HUDEP-2 (cell line): ENCODE data around the gene ARAP3.
A peak's percentile ranks its signal among the peaks of the same experiment; 100 is the strongest.

Source experiments
- DNase-seq, 76 experiments: peaks; one replicate each; lab custom pipeline; 2025; ENCODE audit not compliant: unreplicated experiment in 76 of 76; lab: John Stamatoyannopoulos, UW

ARAP3 gene

DNA sequence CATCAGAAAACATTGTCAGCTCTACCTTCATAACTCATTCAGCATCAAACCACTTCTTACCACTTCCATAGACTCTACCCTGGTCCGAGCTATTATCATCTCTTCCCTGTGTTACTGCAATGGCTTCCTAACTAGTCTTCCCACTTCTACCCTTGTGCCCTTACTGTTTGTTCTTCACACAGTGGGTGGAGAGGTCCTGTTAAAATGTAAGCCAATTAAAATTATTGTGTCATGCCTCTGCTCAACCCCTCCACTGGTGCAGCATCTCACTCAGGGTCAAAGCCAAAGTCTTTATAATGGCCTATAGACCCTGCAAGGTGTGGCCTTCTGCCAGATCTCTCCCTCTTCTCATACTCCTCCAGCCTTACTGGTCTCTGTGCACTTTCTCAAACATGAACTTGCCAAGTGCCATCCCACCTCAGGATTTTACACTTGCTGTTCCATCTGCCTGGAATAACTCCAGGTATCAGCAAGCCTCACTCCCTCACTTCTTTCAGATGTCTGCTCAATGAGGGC is 22.8 kb upstream of the ARAP3 start:
- no peak for DNase-seq

DNA sequence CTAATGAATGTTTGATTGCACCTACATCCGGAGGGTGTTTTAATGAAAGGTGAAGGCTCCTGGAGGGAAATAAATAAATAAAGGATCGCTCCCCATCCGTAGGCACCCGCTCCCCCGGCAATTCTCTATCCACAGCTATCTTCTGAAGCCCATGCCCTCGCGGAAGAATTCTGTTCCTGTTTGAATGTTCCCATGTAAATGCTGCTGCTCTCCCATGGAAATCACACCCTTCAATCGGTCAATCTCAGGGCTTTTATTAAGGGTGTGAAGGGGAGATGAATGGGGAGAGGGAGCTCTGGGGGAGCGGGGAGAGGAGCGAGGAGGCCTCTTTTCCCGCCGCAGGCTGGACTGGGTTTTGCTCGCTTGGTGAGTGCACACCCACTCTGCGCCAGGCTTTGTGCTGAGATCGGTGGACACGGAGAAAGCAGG is 21.1 kb upstream of the ARAP3 start:
- DNase-seq, result no peak

DNA sequence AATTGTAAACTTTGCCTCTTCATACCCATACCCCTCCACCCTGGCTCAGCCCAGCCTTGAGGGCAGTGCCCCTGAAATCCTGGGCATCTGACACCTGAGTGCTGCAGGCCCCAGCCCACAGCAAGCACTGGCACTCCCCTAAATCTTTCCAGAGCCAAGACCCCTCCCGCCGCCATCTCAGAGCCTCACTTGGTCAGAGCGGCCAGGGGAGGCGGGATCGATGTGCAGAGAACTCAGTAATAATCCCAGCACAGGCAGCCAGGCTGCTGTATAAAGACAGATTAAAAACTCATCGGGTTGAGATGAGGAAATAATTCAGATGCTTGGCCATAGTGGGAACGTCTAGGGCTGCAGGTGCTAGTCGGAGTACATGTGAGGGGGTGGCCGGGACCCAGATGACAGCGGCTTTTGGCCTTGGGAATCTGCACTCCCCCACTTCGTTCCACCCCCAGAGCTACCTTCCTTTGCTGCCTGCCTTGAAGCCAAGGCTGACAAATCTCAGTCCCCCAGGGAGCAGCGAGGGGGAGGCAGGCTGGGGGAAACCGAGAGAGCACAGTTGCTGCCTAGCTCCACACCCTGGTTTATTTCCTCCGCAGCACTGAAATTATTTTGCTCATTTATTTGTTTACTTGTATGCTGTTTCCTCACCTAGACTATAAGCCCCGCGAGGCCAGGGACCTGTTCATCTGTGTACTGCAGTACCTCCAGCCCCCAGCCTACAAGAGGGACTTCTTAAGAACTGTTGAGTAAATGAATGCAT is 19.5 kb upstream of the ARAP3 start:
- DNase-seq, result no peak

DNA sequence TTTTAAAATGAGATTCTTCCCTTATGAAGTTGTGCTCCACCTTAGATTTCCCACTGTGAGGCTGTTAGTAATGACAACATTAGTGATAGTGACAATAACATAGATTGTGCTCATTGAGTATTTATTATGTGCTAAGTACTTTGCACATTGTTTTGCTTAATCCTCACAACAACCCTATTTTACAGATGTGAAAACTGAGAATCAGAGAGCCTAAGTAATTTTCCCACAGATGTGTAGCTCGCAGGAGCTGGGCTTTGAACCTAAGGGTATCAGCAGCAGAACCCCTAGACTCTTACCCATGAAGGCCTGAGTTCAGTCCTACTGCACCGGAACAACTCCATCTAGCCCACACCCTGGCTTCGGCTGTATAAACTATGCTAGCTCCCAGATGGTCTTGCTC is 15.6 kb upstream of the ARAP3 start:
- DNase-seq, result no peak

DNA sequence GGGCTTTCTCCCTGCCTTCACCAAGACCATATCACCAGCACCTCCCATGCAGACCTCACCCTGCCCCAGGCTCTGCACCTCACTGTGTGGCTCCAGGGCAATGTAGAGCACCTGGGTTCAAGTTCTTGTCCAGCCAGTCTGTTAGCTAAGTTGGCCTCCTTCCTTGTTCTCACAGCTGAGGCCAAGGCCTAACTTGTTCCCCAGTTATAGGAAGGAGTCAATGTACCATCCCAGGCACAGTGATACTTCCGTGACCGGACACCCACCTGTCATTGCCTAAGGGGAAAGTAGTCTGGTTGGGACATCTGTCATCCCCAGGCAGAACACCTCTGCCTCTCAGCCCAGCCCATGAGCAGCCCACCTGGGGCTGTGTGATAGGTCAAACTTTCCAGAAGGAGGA is 14.4 kb upstream of the ARAP3 start:
- no peak for DNase-seq

DNA sequence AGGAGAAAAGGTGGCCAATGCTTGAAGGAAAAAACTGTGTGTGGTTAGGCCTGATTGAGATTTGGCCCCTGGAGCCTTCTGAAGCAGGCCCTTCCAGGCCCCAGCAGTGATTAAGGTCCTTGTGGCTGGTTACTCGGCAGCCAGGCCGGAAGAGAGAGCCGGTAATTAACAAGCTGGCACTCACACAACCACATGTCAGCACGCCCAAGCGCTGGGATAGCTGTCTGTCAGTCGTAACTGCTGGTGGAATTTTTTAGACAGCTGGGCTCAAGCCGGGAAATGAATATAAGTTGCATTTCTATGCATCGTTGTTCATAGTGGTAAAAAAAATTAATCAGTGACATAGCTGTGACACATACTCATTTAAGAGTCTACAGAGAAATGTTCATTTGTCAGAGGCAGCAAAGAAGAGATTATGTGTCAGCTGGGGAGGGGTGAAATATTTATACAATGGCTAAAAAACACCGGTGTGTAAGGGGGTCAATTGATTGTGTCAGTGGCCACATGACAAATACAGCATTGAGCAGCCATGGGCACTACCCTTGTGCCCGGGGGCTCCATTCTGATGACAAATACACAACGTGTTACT is 13.7 kb upstream of the ARAP3 start:
- DNase-seq, result no peak

DNA sequence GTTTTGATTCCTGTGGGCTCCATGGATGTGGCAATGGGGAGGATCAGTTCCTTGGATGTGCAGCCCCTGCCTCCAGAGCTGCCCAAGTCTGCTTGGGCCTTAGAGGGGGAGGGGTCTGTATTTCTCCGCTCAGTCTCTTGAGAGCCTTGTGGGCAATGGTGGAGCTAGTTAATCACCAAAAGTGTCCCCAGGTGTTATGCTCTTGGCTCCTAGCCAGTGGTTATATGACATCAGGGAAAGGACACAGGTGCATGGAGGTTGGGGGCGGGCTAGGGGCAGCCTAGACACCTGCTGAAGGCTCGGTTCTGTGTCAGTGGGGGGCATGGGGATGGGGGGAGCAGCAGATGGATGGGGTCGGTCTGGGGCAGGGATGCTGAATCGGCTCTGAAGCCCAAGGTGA is 12.4 kb upstream of the ARAP3 start:
- no peak for DNase-seq

DNA sequence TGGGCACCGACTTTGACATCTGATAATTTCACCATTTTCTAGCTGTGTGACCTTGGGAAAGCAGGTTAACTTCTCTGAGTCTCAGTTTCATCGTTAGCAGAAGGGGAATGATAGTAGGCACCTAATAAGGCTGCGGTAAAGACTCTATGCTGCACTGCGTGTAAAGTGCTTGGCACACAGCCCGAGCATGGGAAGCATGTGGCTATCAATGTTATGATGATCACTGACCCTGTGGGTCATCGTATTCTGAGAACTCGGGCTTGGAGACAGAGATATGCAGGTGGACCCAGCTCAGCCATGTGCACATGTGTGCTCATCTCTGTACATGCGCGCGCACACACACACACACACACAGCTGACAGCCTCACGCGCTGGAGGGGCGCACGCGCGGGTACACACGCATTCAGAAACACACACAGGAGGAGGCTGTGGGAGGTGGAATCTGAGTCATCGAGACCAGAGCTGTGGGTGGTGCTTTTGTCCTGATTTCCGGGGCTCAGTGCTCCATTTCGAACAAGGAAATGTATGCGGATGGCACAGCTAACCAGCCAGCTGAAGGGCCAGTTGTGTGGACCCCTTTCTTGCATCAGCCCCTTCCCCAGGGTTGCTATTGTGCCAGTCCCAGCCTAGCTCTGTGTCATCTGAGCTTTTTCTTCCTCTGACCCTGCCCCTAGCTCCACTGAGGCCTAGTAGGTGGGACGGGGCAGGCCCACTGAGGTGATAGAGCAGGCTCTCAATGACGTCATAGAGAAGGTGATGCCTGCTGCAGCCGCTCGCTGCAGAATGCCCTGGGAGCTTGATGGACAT is 11.1 kb upstream of the ARAP3 start:
- peak in 2 of 76 experiments; percentile 21 to 27 for DNase-seq

DNA sequence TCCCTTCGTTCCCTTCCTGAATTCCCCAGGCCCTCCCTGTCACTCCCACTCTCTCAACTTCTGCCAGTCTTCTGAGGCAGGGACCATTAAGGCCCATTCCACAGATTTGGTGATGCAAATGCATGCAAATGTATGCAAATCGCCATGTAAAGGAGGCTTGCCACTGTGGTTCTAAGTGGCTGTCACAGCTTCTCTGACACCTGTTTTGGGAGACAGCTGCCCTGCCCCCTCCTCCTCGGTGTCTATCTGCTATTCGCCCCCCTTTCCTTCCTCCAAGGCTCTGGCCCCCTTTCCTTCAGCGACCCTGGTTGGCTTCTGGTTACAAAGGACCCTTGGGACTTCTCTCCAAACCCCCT is 10.5 kb upstream of the ARAP3 start:
- DNase-seq, result no peak

DNA sequence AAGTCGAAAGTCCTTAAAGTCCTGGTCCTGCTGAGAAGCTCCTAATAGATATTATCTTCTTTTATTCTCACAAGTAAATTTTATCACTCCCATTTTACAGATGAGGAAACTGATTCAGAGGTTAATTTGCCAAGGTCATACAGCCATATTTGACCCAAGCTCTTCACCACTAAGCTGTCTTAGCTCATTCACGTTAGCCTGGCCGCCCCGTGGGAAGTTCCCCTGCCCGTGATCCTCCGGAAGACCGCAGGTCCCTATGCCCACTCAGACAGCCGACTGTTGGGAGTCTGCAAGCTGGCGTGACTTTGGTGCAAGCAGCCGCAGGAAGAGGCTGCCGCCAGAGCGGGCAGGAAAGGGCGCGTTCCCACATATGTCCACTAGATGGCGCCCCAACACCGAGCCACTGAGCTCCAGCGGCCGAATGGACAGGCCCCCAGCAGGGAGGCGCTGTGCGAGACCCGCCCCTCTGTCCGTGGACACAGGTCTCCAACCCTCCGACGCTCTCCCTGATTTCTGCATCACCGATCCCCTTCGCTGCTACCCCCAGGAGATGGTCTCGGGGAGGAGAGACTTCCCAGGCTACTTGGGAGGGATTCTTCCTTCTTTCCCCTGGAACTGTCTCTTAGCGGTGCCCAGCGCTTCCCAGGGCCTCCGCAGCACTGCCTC is 10.0 kb upstream of the ARAP3 start:
- peak in 71 of 76 experiments; percentile 2 to 83 (median 51) for DNase-seq

DNA sequence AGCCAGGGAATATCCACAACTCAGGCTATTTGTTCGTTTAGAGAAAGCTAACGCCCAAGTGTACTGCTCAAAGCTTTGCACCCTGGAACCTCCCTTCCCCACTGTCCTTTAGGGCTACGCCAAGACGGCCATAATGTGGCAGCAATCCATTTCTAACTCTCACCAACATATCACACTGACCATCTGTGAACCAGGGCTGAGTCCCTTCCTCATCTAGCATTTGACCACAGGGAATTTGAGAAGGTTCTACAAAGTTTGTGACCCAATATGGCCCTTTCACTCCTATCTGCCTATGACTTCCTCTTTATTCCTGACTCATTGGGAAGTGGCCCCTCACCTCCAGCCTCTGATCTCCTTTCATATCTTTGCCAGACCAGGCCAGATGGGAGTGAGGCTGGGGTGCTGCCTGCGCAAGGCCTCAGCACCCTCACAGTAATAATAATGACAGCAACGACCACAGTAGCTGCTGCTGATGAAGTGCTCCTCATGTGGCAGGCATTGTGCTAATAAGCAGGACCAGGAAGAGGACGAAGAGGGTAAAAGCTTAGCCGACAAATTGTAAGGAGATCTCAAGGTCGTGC is 9.3 kb upstream of the ARAP3 start:
- DNase-seq, result no peak

DNA sequence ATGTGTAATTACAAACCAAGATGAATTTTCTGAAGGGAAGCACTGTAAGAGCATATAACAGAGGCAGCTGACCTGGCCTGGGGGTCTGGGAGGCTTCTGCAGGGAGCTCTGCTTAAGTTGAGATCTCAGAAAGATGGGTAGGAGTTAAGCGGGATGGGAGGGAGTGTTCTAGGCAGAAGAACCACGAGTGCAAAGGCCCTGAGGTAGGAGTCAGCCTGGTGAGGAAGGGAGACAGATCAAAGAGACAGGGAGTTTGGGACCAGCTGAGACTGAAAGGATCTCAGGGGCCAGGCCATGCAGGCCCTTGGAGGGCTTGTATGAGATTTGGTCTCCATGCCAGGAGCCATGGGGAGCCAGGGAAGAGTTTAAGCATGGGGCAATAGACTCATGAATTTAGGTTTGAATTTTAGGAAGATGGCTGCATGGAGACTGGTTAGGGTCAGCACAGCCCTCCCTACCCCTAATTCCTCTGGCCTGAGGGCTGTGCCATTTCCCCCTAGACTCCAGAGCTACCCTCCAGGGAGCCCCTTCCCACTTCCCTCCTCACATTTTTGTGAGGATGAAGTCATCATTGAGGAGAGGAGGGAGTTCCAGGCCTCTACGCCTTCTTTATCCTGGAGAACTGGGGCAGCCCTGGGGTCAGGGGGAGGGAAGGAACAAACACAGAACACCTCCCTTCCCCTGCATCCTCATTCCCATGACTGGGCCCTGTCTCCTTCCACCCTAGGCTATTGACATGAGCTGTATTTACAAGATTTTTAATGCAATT is 4.8 kb upstream of the ARAP3 start:
- DNase-seq, result no peak

DNA sequence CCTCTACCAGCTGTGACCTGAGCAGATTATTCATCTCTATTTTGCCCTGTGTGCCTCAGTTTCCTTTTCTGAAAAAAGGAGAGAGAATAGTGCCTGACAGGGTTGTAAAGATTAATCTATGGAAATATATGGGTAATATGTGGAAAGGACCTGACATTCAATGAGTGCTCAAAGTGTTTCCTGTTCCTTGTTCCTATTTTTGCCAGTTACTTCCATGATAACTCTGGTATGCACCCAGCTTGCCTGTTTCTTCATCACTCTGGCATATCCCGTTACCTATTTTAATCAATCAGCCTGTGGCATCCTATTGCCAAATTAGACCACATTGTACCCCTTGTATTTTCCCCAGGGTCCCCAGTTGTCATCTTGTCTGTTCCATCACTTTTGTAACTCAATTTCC is 3.6 kb upstream of the ARAP3 start:
- DNase-seq, result no peak

DNA sequence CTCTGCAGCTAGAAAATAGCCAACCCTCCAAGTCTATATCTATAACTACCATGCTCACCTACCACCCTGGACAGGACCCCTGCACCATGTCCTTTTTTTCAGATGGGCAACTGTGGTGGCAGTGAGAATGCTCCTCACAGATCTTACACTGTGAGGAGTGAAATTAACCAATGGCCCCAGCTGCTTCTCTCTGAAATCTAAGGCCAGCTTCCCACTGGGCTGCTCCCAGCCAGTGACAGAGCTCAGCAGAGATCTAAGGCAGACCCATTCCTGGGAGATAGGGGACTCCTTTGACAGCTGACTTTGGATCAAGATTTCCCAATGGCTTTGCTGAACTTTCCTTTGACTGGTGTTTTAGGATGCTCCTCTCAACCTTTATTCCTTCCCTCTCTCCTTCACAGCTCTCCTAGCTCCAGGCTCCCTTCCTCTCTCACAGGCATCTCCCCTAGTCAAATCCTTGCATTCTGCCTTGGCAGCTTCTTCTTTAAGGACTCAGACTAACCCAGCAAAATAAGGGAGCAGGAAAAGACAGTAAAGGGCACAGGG is 1.6 kb upstream of the ARAP3 start:
- DNase-seq, result no peak

DNA sequence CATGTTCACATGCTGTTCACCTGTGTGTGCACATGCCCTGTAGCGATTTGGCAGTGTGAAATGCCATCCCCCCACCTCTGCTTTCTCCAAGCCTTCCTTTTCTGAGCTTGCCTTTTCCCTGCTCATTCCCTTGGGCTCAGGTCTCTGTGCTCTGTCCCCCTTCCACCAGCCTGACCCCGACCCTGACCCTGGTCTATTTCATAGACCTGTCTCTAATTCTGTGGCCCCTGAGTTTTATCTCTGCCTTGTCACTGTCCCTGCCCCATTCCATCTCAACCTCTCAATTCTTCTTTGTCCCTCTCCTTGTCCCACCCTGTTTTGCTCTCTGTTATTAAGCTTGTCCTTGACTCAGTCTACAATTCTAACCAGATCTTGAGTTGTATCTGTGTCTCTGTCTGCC is 735 bp downstream of the ARAP3 start:
- no peak for DNase-seq

DNA sequence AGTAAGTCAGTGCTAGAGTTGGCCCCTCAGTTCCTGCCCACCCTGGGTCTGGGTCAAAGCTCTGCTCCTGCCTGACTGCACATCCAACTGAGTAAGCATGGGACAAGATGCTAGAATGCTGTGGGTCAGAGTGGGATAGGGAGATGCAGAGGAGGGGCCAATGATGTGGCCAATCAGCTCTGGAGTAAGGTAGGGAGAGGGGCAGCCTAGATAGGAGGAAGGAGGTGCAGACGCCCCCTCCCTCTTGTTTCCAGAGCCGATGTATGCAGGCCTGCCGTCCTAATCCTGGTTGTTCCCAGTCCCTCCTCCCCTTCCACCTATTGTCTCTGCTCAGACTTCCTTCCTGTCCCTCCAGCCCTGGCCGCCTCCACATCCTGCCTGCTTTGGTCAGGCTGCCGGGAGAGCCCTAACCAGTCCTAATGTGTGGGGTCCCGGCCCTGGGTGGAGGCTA is 1.3 kb downstream of the ARAP3 start:
- DNase-seq, result no peak

DNA sequence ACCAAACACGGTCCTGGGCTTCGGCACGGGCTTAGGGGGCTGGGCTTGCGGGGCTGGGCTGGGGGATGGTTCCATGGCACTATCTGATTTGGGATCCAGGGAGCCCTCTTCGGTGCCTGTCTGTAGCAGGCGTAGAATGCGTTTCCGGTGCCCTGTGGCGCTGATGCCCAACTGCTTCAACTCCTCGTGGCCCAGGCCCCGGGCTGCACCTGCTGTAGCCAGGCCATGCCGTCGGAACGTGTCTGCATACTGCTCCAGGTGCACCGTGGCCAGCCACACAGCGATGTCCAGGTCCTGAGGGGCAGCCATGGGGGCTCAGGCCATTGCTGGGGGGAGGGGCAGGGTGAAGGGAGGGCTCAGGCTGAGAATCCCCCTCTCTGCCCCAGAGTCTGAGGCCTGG is 1.9 kb downstream of the ARAP3 start:
- DNase-seq, result no peak

DNA sequence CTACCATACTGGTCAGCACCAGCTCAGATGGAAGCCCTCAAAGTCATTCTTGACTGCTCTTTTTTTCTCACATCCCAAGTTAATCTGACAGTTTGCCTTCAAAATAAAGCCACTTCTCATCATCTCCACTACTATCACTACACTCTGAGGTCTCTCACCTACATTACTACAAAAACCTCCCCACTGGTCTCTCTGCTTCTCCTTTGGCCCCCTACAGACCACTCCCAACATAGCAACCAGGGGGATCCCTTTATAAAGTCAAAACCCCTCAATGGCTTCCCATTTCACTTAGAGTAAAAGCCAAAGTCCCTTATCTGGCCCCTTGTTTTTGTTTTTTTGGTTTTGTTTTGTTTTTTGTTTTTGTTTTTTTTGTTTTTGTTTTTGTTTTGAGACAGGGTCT is 4.6 kb downstream of the ARAP3 start:
- no peak for DNase-seq

DNA sequence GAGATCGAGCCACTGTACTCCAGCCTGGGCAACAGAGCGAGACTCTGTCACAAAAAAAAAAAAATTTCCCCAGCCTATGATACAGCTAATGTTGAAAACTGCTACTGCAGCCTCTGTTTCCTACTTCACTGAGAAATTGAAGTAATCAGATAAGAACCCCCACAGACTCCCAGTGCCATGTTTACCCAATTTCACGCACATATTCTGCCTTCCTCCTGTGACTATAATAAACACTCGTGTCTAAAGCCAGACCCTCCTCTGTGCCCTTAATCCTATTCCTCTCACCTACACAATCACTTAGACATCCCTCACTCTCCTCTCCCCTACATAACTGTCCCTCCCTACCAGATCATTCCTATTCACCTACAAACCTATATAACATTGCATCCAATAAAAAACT is 6.4 kb downstream of the ARAP3 start:
- no peak for DNase-seq

DNA sequence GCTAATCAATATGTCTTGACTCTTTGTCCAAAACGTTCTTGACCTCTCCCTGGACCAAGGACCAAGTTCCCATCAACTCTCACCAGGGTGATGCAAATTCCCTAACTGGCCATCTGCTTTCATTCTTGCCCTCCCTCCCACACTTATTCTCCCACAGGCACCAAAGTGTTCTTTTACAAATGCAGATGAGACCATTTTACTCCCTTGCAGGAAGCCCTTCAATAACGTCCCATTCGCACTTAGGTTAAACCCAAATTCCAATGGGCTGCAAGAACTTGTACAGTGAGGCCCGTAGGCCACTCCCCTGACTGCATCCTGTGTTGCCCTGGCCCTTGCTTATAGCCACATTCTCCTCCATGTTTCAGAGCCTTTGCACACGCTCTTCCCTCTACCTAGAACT is 7.3 kb downstream of the ARAP3 start:
- DNase-seq, result no peak
